ENCODE data around the gene BMPR1A. TPM values are rescaled to one million over a fixed set of nuclear protein-coding genes. Genes with fewer than 3 reads are reported as not detected.

Gene BMPR1A
- total and polyA plus RNA-seq, 2 of the 13 experiments (the other 11 are each of a cell fraction or from before 2014, with no cell fraction given), result 17.8 to 44.2 TPM

DNA sequence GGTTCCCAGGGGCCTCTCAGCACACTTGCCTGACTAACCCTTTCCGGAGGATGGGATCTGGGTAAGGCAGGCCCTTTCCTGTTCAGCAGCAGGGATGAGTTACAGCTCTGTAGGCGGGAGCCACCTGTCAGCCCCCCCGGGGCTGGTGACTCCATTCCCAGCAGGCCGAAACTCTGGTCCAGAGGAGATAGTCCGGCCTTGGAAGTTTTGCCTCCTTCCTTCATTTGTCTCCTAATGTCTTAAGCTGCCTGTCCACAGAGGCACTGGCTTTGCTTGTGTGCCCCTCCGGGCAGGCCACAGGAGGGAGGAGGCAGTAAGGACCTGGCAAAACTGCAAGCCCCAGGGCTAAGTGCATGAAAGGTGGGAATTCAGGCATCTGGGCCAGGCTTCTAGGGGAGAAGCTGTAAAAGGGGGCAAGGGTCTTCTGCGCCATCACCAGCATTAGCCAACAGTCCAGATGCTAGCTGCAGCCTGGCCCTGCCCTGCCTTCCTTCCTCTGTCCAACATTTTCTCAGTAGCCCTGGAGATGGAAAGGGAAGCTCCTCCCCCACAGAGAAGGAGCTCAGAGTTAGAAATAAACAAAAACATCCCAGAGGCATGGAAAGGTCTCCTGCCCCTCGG is 213.1 kb downstream of the BMPR1A start:
- Histone ChIP-seq H3K4me1 (ENCODE audit: insufficient read depth, low read length) (peaks cover 30% of the 10 kb centered on the region), H4K20me1 (ENCODE audit: insufficient read depth, low read length) (no peaks in the 10 kb centered on the region), H3K79me2 (ENCODE audit: insufficient read depth, low read length) (no peaks in the 10 kb centered on the region), H2AFZ (ENCODE audit: low read length) (no peak overlapping the region), H3K4me3 (replicated peaks in 1 of 3; ENCODE audit: insufficient read depth in 1 of 3, low read depth in 2 of 3, low read length in 3 of 3) (no peak overlapping the region), H3K27me3 (ENCODE audit: control insufficient read depth in 1 of 2, insufficient read depth in 2 of 2, low read length in 2 of 2) (peaks cover 5 to 57% of the 10 kb centered on the region in 2 experiments; a peak in 3 of 5 replicates), H3K9me3 (ENCODE audit: low read length) (no peaks in the 10 kb centered on the region), H3K4me2 (ENCODE audit: low read depth, low read length) (no peak overlapping the region), H3K36me3 (replicated peaks in 1 of 2; ENCODE audit: control insufficient read depth in 1 of 2, insufficient read depth in 2 of 2, low read length in 2 of 2) (no peaks in the 10 kb centered on the region), H3K27ac (ENCODE audit: extremely low read length, insufficient read depth, low read length) (no peak overlapping the region), H3K9ac (ENCODE audit: insufficient read depth, low read depth, low read length) (no peak overlapping the region)
- no peak for DNase-seq (ENCODE audit: low spot score)
- no peak for ATAC-seq
- in situ Hi-C loops (cut with HindIII; ENCODE audit: extremely low pct_ligation_motif_present, low pct_unique_long_range_greater_than_20kb) (no loop called here), intact Hi-C loops (cut with micrococcal nuclease; ENCODE audit: unreplicated experiment) (no loop called here)
- FAIRE-seq, result no peak
- CTCF ChIA-PET (ENCODE audit: low intra/inter-chr PET ratio, low total read pairs), result no interaction called here
- BruUV-seq (replicated peaks), result no TSS peak
- TF ChIP-seq GMEB1 (CRISPR knock-in tag; IDR thresholded peaks at IDR 0.05; ENCODE audit: borderline replicate concordance), result no peak
- TF ChIP-seq BCL6 (CRISPR knock-in tag; IDR thresholded peaks at IDR 0.05), result no peak
- no peak for TF ChIP-seq MYPOP (CRISPR knock-in tag; IDR thresholded peaks at IDR 0.05)
- no peak for TF ChIP-seq CHCHD3 (CRISPR knock-in tag; IDR thresholded peaks at IDR 0.05)
- TF ChIP-seq ZNF550 (CRISPR knock-in tag; IDR thresholded peaks at IDR 0.05; ENCODE audit: borderline replicate concordance), result no peak
- no peak for TF ChIP-seq MXD1 (CRISPR knock-in tag; IDR thresholded peaks at IDR 0.05)
- TF ChIP-seq XBP1 (CRISPR knock-in tag; IDR thresholded peaks at IDR 0.05), result no peak
- no peak for TF ChIP-seq DRAP1 (CRISPR knock-in tag; IDR thresholded peaks at IDR 0.05)
- no peak for TF ChIP-seq ZFP36L1 (CRISPR knock-in tag; IDR thresholded peaks at IDR 0.05)
- WGBS (ENCODE audit: low lambda C conversion rate), result 59% methylated on average over 8 of the region's 8 CpGs
- POLR2A ChIA-PET, result no interaction called here

Measured in HepG2 (cell line).